Thyroid gland (tissue), 4 donors: ENCODE measurements around the gene OR52I2. TPM values are rescaled to one million over a fixed set of nuclear protein-coding genes. Genes with fewer than 3 reads are reported as not detected.
A peak's percentile ranks its signal among the peaks of the same experiment; 100 is the strongest.

Experiments used
- DNase-seq, 2 donors: peaks; one replicate each; pipeline ENCODE4 v3.0.0-alpha.2; 2019
- H3K27ac ChIP-seq, 3 donors: fragments of 200-600 bp; sonication (generic); 1 replicate in 2 of 3; 2 replicates in 1 of 3; pipeline ENCODE4 v1.5.1; 2016 to 2019; ENCODE audit warnings: mild to moderate bottlenecking in 1 of 3, moderate library complexity in 1 of 3
- H3K27me3 ChIP-seq: fragments of 200-600 bp; sonication (generic); one replicate; pipeline ENCODE4 v1.5.1; 2019
- H3K36me3 ChIP-seq, 2 donors: fragments of 200-600 bp; sonication (generic); one replicate each; pipeline ENCODE4 v1.5.1; 2016 to 2019
- H3K4me1 ChIP-seq, 2 donors: fragments of 200-600 bp; sonication (generic); one replicate each; pipeline ENCODE4 v1.5.1; 2017 to 2019
- H3K4me3 ChIP-seq, 3 donors: fragments of 200-600 bp; sonication (generic); replicated peaks in 1 of 3; 1 replicate in 2 of 3; 2 replicates in 1 of 3; pipeline ENCODE4 v1.5.1; 2016; ENCODE audit warnings: mild to moderate bottlenecking in 1 of 3
- H3K9me3 ChIP-seq: fragments of 200-600 bp; sonication (generic); one replicate; pipeline ENCODE4 v1.5.1; 2017
- CTCF ChIP-seq, 6 experiments: fragments of 200-600 bp in 3 of 6; fragments of 450-650 bp in 3 of 6; sonication (generic) in 3 of 6; IDR thresholded peaks; one replicate each; pipeline ENCODE4 v1.5.1; 2016 to 2019; ENCODE audit warnings: antibody characterized with exemption in 6 of 6, mild to moderate bottlenecking in 2 of 6, inconsistent platforms in 1 of 6, moderate library complexity in 1 of 6
- POLR2A ChIP-seq, 2 donors: fragments of 450-650 bp; IDR thresholded peaks; one replicate each; pipeline ENCODE4 v1.6.1; 2017; ENCODE audit warnings: antibody characterized with exemption in 2 of 2, mild to moderate bottlenecking in 2 of 2, moderate library complexity in 1 of 2
- WGBS, 2 donors: methylation state at CpG; one replicate each; pipeline ENCODE4 v1.1.5; 2017; 5-methylcytosine and 5-hydroxymethylcytosine counted together
- intact Hi-C: fragments of 100-400 bp; cut with DNase I; formaldehyde crosslinking; loops from one replicate; pipeline ENCODE4 v1.15.1; 2023
- total RNA-seq, 4 donors: library from RNA; depleted of rRNA; stranded (reverse); fragments of >200 nt; gene quantifications; one replicate each; pipeline ENCODE4 v1.2.3, GENCODE V29; 2016

OR52I2 gene
- total RNA-seq, 4 donors from 2014 or later: not detected

DNA sequence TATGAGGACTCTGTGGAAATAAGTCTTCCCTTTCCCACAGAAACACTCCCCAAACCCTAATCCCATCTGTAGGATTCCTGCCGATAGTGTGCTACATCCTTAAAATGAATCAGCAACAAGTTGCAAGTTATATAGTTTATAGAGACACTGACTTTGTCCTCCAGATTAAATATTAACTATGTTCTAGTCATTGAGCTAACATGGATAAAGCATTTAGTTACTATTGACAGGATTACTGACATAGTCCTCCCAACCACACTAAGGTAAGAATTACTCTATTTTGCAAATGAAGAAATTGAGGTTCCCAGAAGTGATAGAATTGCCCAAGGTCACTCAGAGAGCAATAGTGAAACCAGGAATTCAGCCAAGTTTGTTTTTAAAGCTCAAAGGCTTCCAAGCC, 34.7 kb upstream of the OR52I2 start:
- H3K9me3 ChIP-seq: no peaks in the 10 kb centered on the region
- no peak overlapping the region for H3K27ac ChIP-seq
- TF ChIP-seq POLR2A (IDR thresholded peaks at IDR 0.05) (no peak), CTCF (IDR thresholded peaks at IDR 0.05) (no peak)
- no peak overlapping the region for H3K4me3 ChIP-seq
- no peaks in the 10 kb centered on the region for H3K27me3 ChIP-seq
- 85 to 92% methylated on average over 1 of the region's 1 CpG for WGBS, 2 donors
- H3K36me3 ChIP-seq: no peaks in the 10 kb centered on the region
- H3K4me1 ChIP-seq: no peaks in the 10 kb centered on the region
- no peak for DNase-seq
- intact Hi-C loops: no loop called here

DNA sequence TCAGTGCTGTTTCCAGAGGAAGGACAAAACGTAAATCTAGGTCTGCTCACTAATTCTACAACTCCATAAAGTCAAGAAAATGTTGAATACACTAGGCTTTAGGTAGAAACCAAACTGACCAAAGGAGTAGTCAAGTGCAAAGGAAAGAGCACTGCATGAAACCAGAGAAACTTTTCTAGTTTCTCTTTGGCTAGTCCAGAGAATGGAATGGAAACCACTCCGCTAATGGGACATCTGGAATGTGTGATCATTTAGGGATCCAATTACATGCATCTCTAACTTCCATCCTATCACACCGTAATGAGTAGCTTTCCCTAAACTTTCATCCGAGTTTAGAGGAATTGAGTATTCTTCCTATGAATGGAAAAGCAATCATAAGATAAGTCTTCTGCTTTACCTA, 34.1 kb upstream of the OR52I2 start:
- WGBS, 2 donors: 77 to 81% methylated on average over 4 of the region's 4 CpGs
- Histone ChIP-seq H3K27ac (no peak overlapping the region), H3K36me3 (no peaks in the 10 kb centered on the region), H3K27me3 (no peaks in the 10 kb centered on the region), H3K4me1 (no peaks in the 10 kb centered on the region), H3K4me3 (no peak overlapping the region), H3K9me3 (no peaks in the 10 kb centered on the region)
- DNase-seq: no peak
- TF ChIP-seq CTCF (IDR thresholded peaks at IDR 0.05): no peak
- no peak for TF ChIP-seq POLR2A (IDR thresholded peaks at IDR 0.05)
- intact Hi-C loops: no loop called here

- DNase-seq: no peak
- Histone ChIP-seq H3K9me3 (no peaks in the 10 kb centered on the region), H3K27ac (no peak overlapping the region), H3K36me3 (no peaks in the 10 kb centered on the region), H3K4me3 (no peak overlapping the region), H3K27me3 (no peaks in the 10 kb centered on the region), H3K4me1 (no peaks in the 10 kb centered on the region)
- WGBS, 2 donors: 78 to 83% methylated on average over 8 of the region's 8 CpGs
- intact Hi-C loops: no loop called here
- TF ChIP-seq POLR2A (IDR thresholded peaks at IDR 0.05) (no peak), CTCF (IDR thresholded peaks at IDR 0.05) (no peak)
Observed at GRCh38 chr11:4551346-4551979, 30.1 kb upstream of the OR52I2 start.

- TF ChIP-seq CTCF (IDR thresholded peaks at IDR 0.05): no peak
- TF ChIP-seq POLR2A (IDR thresholded peaks at IDR 0.05): no peak
- Histone ChIP-seq H3K9me3 (no peaks in the 10 kb centered on the region), H3K4me1 (peaks cover 14 to 22% of the 10 kb centered on the region in 2 donors), H3K36me3 (no peaks in the 10 kb centered on the region), H3K27me3 (no peaks in the 10 kb centered on the region), H3K4me3 (no peak overlapping the region), H3K27ac (peak overlapping the region; percentile 64 to 86 (median 85))
- intact Hi-C loops: no loop called here
- 35 to 68% methylated on average over 4 to 8 of the region's 8 CpGs for WGBS, 2 donors
- DNase-seq: peak; percentile 79 to 80
Observed at GRCh38 chr11:4559527-4560440, 21.8 kb upstream of the OR52I2 start.

GRCh38 chr11:4560467-4560866, 21.1 kb upstream of the OR52I2 start:
- no peak for DNase-seq
- TF ChIP-seq POLR2A (IDR thresholded peaks at IDR 0.05) (no peak), CTCF (IDR thresholded peaks at IDR 0.05) (no peak)
- intact Hi-C loops: no loop called here
- Histone ChIP-seq H3K4me1 (peaks cover 14 to 22% of the 10 kb centered on the region in 2 donors), H3K27me3 (no peaks in the 10 kb centered on the region), H3K27ac (peak overlapping the region; percentile 64 to 86 (median 85)), H3K4me3 (no peak overlapping the region), H3K9me3 (no peaks in the 10 kb centered on the region), H3K36me3 (no peaks in the 10 kb centered on the region)
- 31 to 34% methylated on average over 1 of the region's 1 CpG for WGBS, 2 donors
